ENCODE results near the gene MORC2. TPM values are rescaled to one million over a fixed set of nuclear protein-coding genes. Genes with fewer than 3 reads are reported as not detected.
A peak's percentile ranks its signal among the peaks of the same experiment; 100 is the strongest.

The MORC2 gene
- total RNA-seq, 4 donors from 2014 or later: 9.5 to 24.0 (median 13.1) TPM

- intact Hi-C loops (cut with DNase I): loop anchor here (5.0 to 10.0 kb wide), 2 partner anchors 163 to 291 kb away; partner anchors contain the start of gene SLC35E4
- WGBS, 2 donors: 89 to 100% methylated on average over 5 of the region's 5 CpGs
- H3K27ac ChIP-seq: no peak overlapping the region
- H3K4me3 ChIP-seq: no peak overlapping the region
- peaks cover 0 to 18% (median 7%) of the 10 kb centered on the region in 3 donors for H3K4me1 ChIP-seq
- H3K27me3 ChIP-seq: no peaks in the 10 kb centered on the region
- H3K36me3 ChIP-seq: peaks cover 0 to 68% (median 21%) of the 10 kb centered on the region in 3 donors
- DNase-seq: no peak
- TF ChIP-seq CTCF (IDR thresholded peaks at IDR 0.05) (no peak), POLR2A (IDR thresholded peaks at IDR 0.05) (no peak)
- H3K9me3 ChIP-seq: no peaks in the 10 kb centered on the region
Observed at GRCh38 chr22:30925667-30926066, 42.9 kb downstream of the MORC2 start.

DNA sequence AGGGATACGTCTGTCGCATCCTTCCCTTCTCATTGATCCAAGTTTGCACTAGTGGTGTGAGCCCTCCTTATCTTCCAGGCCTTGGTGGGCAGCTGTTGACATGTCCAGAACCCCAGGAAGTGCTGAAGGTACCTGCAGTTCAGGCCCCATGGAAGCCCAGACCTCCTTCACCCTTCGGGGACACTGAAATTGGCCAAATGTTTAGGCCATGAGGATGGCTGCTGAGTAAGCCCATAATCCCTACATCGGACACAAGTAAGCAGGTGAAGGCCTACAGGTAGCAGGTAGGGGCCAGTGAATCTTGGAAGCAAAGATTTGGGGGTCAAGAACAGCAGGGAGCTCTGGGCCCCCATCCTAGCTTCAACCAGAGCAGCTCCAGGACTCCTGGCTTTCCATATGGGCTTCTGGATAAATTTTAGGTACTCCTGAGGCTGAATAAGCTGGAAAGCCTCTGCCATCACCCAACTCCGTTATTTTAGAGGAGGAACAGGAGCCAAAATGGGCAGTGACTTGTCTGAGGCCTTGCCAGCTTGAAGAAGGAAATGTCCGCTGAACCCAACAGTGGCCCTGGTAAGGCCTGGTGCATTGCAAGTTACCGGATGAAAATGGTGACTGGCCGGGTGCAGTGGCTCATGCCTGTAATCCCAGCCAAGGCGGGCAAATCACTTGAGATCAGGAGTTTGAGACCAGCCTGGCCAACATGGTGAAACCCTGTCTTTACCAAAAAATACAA is 45.2 kb downstream of the MORC2 start:
- TF ChIP-seq CTCF (IDR thresholded peaks at IDR 0.05) (no peak), POLR2A (IDR thresholded peaks at IDR 0.05) (no peak)
- H3K4me3 ChIP-seq: no peak overlapping the region
- H3K9me3 ChIP-seq: no peaks in the 10 kb centered on the region
- H3K36me3 ChIP-seq: peaks cover 0 to 45% (median 21%) of the 10 kb centered on the region in 3 donors
- peaks cover 0 to 21% (median 10%) of the 10 kb centered on the region in 3 donors for H3K4me1 ChIP-seq
- no peak for DNase-seq
- intact Hi-C loops (cut with DNase I): loop anchor here (10.0 kb wide), 1 partner anchor 289 kb away; the partner anchor contains the start of gene SLC35E4
- no peaks in the 10 kb centered on the region for H3K27me3 ChIP-seq
- H3K27ac ChIP-seq: no peak overlapping the region
- WGBS, 2 donors: 80 to 91% methylated on average over 7 to 8 of the region's 9 CpGs

GRCh38 chr22:30922151-30922611 is 46.4 kb downstream of the MORC2 start:
- H3K27ac ChIP-seq: peak overlapping the region; percentile 20 to 59 (median 30)
- intact Hi-C loops (cut with DNase I): loop anchor here (10.0 kb wide), 1 partner anchor 287 kb away; the partner anchor contains the start of gene SLC35E4
- TF ChIP-seq POLR2A (IDR thresholded peaks at IDR 0.05) (no peak), CTCF (IDR thresholded peaks at IDR 0.05) (no peak)
- peaks cover 0 to 34% (median 11%) of the 10 kb centered on the region in 3 donors for H3K36me3 ChIP-seq
- 45 to 51% methylated on average over 15 to 18 of the region's 34 CpGs for WGBS, 2 donors
- H3K9me3 ChIP-seq: no peaks in the 10 kb centered on the region
- no peaks in the 10 kb centered on the region for H3K27me3 ChIP-seq
- peaks cover 0 to 21% (median 10%) of the 10 kb centered on the region in 3 donors for H3K4me1 ChIP-seq
- no peak for DNase-seq
- peak overlapping the region; percentile 21 to 53 (median 41) for H3K4me3 ChIP-seq

DNA sequence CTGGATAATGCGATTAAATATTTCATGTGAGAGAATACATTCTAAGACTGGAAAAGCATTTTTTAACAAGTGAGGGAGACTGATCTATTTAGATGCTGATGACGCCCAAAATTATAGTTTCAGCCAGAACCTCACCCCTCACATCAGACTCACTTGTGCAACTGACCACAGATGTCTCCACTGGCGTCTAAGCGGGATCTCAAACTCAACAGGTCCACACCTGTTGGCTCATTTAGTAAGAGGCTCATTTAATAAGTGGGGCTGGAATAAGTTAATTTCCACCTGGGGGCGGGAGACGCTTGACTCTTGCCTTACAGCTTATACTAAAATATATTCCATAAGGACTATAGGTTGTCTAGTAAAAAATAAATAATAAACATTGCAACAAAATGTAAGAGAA is 47.5 kb downstream of the MORC2 start:
- WGBS, 2 donors: 35 to 48% methylated on average over 5 to 6 of the region's 6 CpGs
- peak overlapping the region; percentile 21 to 53 (median 41) for H3K4me3 ChIP-seq
- intact Hi-C loops (cut with DNase I): loop anchor here (10.0 kb wide), 1 partner anchor 286 kb away; the partner anchor contains the start of gene SLC35E4

More for the DNA sequence above, 47.5 kb downstream of the MORC2 start:
- no peaks in the 10 kb centered on the region for H3K9me3 ChIP-seq
- TF ChIP-seq CTCF (IDR thresholded peaks at IDR 0.05) (no peak), POLR2A (IDR thresholded peaks at IDR 0.05) (no peak)
- H3K36me3 ChIP-seq: peaks cover 0 to 23% (median 2%) of the 10 kb centered on the region in 3 donors
- no peak for DNase-seq
- H3K27me3 ChIP-seq: no peaks in the 10 kb centered on the region
- peaks cover 0 to 21% (median 10%) of the 10 kb centered on the region in 3 donors for H3K4me1 ChIP-seq
- peak overlapping the region in 1 of 4 donors; percentile 32 for H3K27ac ChIP-seq

Measured in esophagus squamous epithelium (tissue), 5 donors.